GM12891 (cell line): ENCODE results near the gene LCN1.
"Not testable (repeated sequence)": the region's sequence is repeated elsewhere in the genome, so short reads cannot be mapped to it uniquely, and the experiment has no call there.

Experiments used
- DNase-seq: peaks from one replicate; pipeline ENCODE4 v3.0.0; 2011; ENCODE audit warnings: low spot score; ENCODE audit not compliant: insufficient read length
- FAIRE-seq: peaks from 2 replicates; lab custom pipeline; 2011; peaks lifted over from hg19 to GRCh38; lab: Jason Lieb, UNC
- PAX5 ChIP-seq: IDR thresholded peaks from 2 replicates; pipeline ENCODE4 v1.6.1; 2011; ENCODE audit warnings: low read length, moderate library complexity, mild to moderate bottlenecking; ENCODE audit not compliant: insufficient read depth, severe bottlenecking
- POLR2A ChIP-seq: IDR thresholded peaks from 2 replicates; pipeline ENCODE4 v1.6.1; 2011; ENCODE audit warnings: low read depth, low read length, control low read depth
- POLR2AphosphoS5 ChIP-seq: IDR thresholded peaks from 2 replicates; pipeline ENCODE4 v1.6.1; 2011; ENCODE audit warnings: low read depth, low read length, control low read depth
- POU2F2 ChIP-seq: IDR thresholded peaks from 2 replicates; pipeline ENCODE4 v1.6.1; 2011; ENCODE audit warnings: low read depth, mild to moderate bottlenecking, control low read depth, low read length, moderate library complexity
- SPI1 ChIP-seq: IDR thresholded peaks from 2 replicates; pipeline ENCODE4 v1.6.1; 2011; ENCODE audit warnings: low read depth, low read length, control low read depth
- TAF1 ChIP-seq: IDR thresholded peaks from 2 replicates; pipeline ENCODE4 v1.6.1; 2011; ENCODE audit warnings: low read depth, low read length, control low read depth

The LCN1 gene

GRCh38 chr9:135522137-135522877 is 1.1 kb downstream of the LCN1 start:
- DNase-seq = no peak
- no peak for FAIRE-seq
- no peak for TF ChIP-seq TAF1
- TF ChIP-seq POU2F2 = no peak
- no peak for TF ChIP-seq PAX5
- no peak for TF ChIP-seq SPI1
- no peak for TF ChIP-seq POLR2AphosphoS5
- TF ChIP-seq POLR2A = no peak

GRCh38 chr9:135522931-135523330 is 1.7 kb downstream of the LCN1 start:
- FAIRE-seq (no peak), DNase-seq (no peak)
- TF ChIP-seq POLR2AphosphoS5 (no peak), POLR2A (no peak), POU2F2 (no peak), SPI1 (no peak), TAF1 (no peak), PAX5 (no peak)

- no peak for TF ChIP-seq POLR2AphosphoS5
- no peak for TF ChIP-seq POLR2A
- no peak for FAIRE-seq
- no peak for DNase-seq
These were observed 2.4 kb downstream of the LCN1 start for GRCh38 chr9:135523521-135524129.

GRCh38 chr9:135524130-135524861 is 3.1 kb downstream of the LCN1 start:
- TF ChIP-seq SPI1 = no peak
- TF ChIP-seq TAF1 = no peak
- TF ChIP-seq PAX5 = no peak
- TF ChIP-seq POLR2A = no peak
- TF ChIP-seq POU2F2 = no peak
- no peak for FAIRE-seq
- DNase-seq = no peak

GRCh38 chr9:135525241-135526088 is 4.2 kb downstream of the LCN1 start:
- DNase-seq = no peak
- FAIRE-seq = no peak
- TF ChIP-seq SPI1 (no peak), TAF1 (no peak), POLR2AphosphoS5 (no peak), POLR2A (no peak), PAX5 (no peak), POU2F2 (no peak)

GRCh38 chr9:135526089-135526729 is 5.0 kb downstream of the LCN1 start:
- DNase-seq (no peak), FAIRE-seq (no peak)
- no peak for TF ChIP-seq SPI1
- no peak for TF ChIP-seq POU2F2
- no peak for TF ChIP-seq PAX5
- TF ChIP-seq POLR2AphosphoS5 = no peak
- no peak for TF ChIP-seq TAF1
- no peak for TF ChIP-seq POLR2A

- no peak for TF ChIP-seq POU2F2
- DNase-seq = no peak
These were observed 5.7 kb downstream of the LCN1 start for GRCh38 chr9:135526730-135527571.

GRCh38 chr9:135528842-135529435 is 7.7 kb downstream of the LCN1 start:
- not testable (repeated sequence) for DNase-seq, FAIRE-seq

More at GRCh38 chr9:135526730-135527571, 5.7 kb downstream of the LCN1 start:
- no peak for FAIRE-seq
